HG02588 (cell line): Measurements from ENCODE around the gene ZMYM4.
A peak's percentile ranks its signal among the peaks of the same experiment; 100 is the strongest.

Source experiments
- ATAC-seq: cut with Tn5 transposase; IDR thresholded peaks from one replicate; pipeline ENCODE4 v1.9.1; 2021; ENCODE audit warnings: mild to moderate bottlenecking, moderate library complexity; ENCODE audit not compliant: unreplicated experiment

Gene ZMYM4

DNA sequence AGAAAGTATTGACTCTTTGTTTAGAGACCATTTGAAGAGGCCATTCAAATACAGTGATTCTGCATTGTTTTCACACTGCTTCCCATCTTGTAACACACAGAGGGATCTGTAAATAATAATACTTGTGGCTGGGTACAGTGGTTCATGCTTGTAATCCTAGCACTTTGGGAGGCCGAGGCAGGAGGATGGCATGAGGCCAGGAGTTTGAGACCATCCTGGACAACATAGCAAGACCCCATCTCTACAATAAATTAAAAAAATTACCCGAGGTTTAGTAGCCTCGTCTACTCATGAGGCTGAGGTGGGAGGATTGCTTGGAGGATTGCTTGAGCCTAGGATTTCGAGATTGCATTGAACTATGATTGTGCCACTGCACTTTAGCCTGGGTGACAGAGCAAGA lies 5.7 kb downstream of the ZMYM4 start:
- no peak for ATAC-seq

GRCh38 chr1:35278886-35279554 lies 10.5 kb downstream of the ZMYM4 start:
- ATAC-seq = no peak

DNA sequence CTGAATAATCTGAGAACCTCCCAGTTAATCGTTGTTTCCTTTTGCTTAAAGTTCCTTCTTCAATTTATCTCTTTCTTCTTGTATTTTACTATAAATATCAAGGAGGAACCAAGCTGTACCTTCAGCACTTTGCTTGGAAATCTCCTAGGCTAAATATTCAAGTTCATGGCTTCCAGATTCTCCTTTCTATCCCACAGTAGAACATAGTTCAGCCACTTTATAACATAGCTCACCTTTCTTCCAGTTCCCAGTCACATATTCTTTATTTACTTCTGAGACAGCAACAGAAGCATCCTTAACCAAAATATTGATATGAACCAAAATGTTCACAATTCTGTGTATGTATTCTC lies 11.0 kb downstream of the ZMYM4 start:
- ATAC-seq = no peak

GRCh38 chr1:35280006-35280405 lies 11.5 kb downstream of the ZMYM4 start:
- ATAC-seq = no peak

GRCh38 chr1:35281565-35281964 lies 13.1 kb downstream of the ZMYM4 start:
- no peak for ATAC-seq

GRCh38 chr1:35282172-35282571 lies 13.7 kb downstream of the ZMYM4 start:
- ATAC-seq = no peak

GRCh38 chr1:35284852-35285251 lies 16.3 kb downstream of the ZMYM4 start:
- ATAC-seq = no peak

DNA sequence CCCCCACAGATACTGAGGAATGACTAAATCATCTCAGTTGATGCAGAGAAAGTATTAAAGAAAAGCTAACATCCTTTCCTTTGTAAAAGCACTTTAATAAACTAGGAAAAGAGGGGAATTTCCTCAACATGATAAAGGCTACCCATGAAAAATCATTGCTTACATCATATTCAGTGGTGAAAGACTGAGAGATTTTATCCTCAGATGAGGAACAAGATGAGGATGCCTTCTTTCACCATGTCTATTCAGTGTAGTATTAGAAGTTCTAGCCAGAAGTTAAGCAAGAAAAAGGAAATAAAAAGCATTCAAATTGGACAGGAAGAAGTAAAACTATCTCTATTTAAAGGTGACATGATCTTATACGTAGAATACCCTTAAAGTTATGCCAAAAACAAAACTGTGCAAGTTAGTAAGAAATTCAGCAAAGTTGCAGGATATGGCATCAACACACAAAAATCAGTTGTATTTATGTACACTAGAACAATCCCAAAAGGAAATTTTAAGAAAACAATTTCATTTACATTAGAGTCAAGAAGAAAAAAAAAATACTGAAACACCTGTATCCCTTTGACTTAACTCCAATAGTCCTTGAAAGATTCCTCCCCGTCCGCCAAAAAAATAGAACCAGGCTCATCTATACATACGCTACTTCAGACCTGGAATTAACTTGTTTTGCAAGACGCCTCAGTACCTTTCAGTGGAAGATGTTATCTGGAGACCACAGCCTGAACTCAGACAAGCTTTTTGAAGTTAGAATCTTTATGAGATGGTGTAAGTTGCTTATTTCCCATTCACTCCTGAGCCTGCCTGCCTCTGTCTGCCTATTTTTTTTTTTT lies 17.5 kb downstream of the ZMYM4 start:
- no peak for ATAC-seq

DNA sequence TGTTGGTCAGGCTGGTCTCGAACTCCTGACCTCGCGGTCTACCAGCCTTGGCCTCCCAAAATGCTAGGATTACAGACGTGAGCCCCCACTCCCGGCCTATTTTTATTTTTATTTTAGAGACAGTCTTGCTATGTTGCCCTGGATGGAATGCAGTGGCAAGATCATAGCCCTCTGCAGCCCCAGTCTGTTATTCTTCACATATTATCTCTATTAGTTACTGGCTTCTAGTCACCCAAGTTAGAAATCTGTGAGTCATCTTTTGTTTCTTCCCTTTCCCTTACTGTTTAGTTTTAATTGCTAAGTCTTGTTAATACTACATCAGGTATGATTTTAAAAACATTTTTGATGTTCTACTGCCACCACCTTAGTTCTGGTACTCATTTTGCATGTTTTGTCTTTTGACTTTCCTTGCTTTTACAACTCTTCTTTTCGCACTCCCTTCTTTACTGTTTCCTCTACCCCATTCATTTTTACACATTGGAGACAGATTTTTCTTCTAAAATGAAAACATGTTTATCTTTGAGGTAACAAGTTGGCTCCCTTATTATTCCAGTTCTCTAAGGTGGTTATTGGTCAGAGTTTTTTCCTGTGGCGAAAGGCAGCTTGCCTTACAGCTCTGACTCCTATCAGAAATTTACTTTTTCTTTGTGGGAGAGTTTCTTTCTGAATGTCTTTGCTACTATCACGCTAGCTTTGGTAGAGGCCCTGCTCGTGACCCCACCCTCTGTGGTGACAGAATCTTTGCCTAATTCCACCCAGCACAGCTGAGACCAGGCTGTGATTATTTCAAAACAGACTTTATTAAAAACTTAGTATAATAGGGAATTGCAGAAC lies 19.5 kb downstream of the ZMYM4 start:
- ATAC-seq = no peak

DNA sequence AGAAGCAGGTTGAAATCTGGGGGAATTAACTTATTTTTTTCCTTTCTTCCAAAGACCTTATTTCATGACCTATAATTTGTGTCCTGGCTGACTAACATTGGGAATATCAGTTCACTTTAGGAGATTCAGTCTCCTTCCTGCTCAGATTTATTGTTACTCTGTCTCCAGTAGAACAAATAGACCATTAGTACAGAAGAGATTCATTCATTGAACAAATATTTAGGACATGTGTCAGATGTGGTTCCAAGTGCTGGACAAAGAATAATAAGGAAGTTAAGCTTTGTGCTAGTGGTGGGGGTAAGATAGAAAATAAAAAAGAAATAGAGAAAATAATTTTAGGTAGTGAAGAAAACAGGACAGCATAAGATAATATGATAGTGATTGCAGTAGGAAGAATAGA lies 20.3 kb downstream of the ZMYM4 start:
- no peak for ATAC-seq

GRCh38 chr1:35290452-35290851 lies 21.9 kb downstream of the ZMYM4 start:
- ATAC-seq = no peak

GRCh38 chr1:35294809-35295208 lies 26.3 kb downstream of the ZMYM4 start:
- ATAC-seq = no peak

DNA sequence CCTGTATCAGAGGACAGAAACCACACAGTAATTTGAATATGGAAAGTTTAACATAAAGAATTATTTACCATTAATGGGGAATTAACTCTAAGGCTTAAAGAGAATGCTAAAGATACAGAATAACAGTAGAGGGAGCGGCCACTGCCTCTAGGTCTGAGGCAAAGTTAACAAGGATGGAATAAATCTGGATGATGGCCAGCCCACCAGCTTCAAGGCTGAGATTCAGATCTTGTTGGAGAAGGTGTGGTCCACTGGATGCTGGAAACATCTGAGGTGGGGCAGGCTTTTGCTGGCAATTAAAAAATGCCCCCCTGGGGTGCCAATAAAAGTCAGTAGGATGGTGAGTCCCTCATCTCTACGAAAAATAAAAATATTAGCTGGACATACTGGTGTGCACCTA lies 29.4 kb downstream of the ZMYM4 start:
- no peak for ATAC-seq

DNA sequence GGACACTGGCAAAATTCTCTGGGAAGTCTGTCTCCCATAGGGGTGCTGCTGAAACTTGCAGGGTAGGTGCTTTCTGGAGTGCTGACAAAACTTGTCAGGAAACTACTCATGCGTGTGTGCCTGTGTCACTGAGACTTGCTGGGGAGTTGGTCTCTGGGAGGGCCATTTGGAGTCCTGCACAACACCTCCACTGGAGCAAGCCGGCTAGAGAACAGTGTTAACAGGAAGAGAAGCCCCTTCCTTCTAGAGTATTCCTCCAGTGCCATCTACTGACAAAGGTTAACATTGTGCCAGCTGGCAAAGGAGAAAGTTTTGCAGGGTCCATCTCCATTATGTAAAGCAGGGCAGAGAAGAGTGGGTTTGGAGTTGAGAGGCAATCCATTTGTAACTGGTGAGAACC lies 30.0 kb downstream of the ZMYM4 start:
- peak; percentile 47 for ATAC-seq

DNA sequence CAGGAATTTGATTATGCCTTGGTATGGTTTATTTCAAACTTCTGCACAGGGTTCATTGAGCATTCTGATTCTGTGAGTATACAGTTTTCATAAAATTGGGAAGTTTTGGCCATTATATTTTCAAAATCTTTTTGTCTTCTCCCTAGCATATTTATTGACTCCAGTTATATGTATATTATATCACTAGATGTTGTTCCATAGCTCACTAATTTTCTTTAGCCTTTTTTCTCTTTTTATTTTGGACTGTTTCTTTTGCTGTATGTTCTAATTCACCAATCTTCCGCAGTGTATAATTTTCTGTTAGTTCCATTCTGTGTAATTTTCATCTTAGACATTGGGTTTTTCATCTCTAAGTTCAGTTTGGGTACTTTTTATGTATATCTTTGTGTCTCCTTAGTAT lies 31.9 kb downstream of the ZMYM4 start:
- ATAC-seq = no peak

DNA sequence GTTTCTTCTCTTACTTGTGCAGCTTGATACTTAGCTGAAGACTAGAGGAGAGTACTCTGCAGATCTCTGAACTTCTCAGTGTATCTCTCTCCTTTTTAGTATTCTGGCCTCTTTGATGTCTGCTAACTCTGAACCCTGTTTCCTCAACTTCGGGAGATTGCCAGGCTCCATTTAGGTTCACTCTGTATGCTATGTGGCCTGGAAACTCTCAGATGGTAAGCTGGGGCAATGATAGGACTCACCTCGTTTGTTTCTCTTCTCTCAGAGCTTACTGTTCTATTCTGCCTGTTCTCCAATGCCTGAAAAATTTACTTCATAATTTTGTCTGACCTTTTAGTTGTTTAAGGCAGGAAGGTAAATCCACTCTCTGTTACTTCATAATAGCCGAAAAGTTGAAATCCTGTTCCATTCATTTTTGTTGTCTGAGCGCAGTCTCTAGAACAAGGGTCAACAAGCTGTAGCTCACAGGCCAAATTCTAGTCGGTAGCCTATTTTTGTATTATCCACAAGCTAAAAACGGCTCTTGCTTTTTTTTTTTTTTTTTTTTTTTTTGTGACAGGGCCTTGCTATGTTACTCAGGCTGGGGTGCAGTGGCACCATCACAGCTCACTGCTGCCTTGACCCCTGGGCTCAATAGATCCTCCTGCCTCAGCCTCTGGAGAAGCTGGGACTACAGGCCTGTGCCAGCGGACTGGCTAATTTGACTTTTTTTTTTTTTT lies 33.3 kb downstream of the ZMYM4 start:
- no peak for ATAC-seq

- no peak for ATAC-seq
Measured at GRCh38 chr1:35305383-35305782, 36.9 kb downstream of the ZMYM4 start.

DNA sequence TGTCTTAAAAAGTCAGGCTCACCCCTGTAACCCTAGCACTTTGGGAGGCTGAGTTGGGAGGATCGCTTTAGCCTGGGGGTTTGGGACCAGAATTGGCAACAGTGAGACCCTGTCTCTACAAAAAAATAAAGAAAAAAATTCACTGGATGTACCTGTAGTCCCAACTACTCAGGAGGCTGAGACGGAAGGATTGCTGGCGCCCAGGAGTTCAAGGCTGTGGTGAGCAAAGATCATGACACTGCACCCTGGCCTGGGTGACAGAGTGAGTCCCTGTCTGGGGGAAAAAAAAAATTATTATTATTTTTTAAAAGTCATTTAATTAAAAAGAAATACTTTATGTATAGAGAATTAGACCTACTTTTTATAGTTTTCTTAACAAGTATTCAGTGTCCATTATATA lies 47.1 kb downstream of the ZMYM4 start:
- no peak for ATAC-seq

- ATAC-seq = no peak
Measured at GRCh38 chr1:35316264-35316663, 47.8 kb downstream of the ZMYM4 start.

- ATAC-seq = no peak
Measured at GRCh38 chr1:35319988-35320713, 51.6 kb downstream of the ZMYM4 start.
